ENCODE results near the gene SIGLECL1.

GRCh38 chr19:51207747-51208146, 43.1 kb upstream of the SIGLECL1 start:
- TF ChIP-seq POLR2AphosphoS5 (IDR thresholded peaks at IDR 0.05) (no peak), CTCF (IDR thresholded peaks at IDR 0.05) (no peak)
